Measurements from ENCODE around the gene NEURL4.
"Not testable (repeated sequence)": the region's sequence is repeated elsewhere in the genome, so short reads cannot be mapped to it uniquely, and the experiment has no call there.

Gene NEURL4

GRCh38 chr17:7328840-7329373 lies at the start of gene NEURL4:
Gene NEURL4 (minus strand): TSS chr17:7329335. CDS start chr17:7329312, 23 bp downstream.
- no peak for FAIRE-seq

DNA sequence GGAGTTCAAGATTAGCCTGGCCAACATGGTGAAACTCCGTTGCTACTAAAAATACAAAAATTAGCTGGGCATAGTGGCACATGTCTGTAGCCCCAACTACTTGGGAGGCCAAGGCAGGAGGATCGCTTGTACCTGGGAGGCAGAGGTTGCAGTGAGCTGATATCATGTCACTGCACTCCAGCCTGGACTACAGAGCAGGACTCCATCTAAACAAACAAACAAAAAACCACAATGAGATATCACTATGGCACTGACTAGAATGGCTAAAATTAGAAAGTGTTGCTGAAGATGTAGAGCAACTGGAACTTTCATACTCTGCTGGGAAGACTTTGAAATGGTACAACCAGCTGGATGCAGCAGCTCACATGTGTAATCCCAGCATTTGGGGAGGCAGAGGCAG lies 45.2 kb upstream of the NEURL4 start:
- FAIRE-seq = no peak

DNA sequence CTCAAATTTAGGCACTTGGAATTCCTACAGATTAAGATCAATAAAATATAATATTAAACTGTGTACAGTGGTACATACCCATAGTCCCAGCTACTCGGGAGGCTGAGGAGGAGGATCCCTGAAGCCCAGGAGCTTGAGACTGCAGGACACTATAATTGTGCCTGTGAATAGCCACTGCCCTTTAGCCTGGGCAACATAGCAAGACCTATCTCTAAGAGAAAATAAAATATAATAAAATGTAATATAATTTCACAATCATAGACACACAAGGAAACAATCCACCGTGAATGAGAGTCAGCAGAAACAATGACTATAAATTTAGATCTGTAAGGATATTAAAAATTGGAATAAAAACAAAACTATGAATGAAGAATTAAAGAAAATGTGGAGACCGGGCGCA lies 41.7 kb upstream of the NEURL4 start:
- no peak for FAIRE-seq

- FAIRE-seq = no peak
Observed at GRCh38 chr17:7369825-7370224, 40.7 kb upstream of the NEURL4 start.

DNA sequence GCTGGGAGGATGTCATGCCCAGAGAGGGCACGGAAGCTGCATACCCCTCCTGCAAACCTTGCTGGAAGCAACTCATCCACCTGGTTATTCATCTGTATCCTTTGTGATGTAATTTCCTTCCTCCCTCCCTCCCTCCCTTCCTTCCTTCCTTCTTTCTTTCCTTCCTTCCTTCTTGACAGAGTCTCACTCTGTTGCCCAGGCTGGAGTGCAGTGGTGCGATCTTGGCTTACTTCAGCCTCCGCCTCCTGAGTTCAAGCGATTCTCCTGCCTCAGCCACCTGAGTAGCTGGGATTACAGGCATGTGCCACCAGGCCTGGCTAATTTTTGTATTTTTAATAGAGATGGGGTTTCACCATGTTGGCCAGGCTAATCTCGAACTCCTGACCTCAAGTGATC lies 39.5 kb upstream of the NEURL4 start:
- FAIRE-seq = not testable (repeated sequence)

- FAIRE-seq = no peak
Observed at GRCh38 chr17:7367918-7368598, 38.9 kb upstream of the NEURL4 start.

DNA sequence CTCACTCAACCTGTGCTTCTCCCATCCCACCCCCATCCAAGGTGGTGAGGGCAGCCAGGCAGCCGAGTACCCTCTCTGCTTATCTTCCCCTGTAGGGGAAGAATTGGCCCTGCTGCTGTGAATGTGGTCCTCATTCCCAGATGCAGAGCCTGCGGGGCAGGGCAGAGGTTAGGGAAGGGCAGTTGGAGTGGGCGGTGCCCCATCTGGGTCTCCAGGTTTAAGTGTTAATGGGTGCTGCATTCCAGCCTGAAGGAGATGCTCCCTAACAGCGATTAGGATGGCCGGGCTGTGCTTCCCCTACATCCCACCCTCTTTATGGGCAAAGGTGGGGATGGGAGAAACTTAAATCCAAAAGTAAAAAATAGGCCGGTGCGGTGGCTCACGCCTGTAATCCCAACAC lies 37.9 kb upstream of the NEURL4 start:
- FAIRE-seq = no peak

DNA sequence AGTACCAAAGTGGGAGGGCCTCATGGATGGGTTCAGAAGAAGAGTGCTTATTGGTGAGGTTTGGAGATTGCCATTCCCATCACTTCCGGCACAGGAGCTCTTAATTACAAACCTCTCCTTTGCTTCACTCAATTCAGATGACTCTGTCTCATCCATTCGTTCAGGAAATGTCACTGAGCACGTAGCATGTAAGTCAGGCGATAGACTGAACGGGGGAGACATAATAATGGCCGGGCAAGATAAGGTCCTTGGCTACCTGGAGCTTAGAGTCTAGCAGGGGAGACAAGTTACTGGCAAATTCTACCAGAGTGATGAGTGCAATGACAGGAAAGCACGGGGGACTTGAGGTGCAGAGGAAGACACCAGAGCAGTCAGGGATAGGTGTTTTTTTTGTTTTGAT lies 36.8 kb upstream of the NEURL4 start:
- not testable (repeated sequence) for FAIRE-seq

DNA sequence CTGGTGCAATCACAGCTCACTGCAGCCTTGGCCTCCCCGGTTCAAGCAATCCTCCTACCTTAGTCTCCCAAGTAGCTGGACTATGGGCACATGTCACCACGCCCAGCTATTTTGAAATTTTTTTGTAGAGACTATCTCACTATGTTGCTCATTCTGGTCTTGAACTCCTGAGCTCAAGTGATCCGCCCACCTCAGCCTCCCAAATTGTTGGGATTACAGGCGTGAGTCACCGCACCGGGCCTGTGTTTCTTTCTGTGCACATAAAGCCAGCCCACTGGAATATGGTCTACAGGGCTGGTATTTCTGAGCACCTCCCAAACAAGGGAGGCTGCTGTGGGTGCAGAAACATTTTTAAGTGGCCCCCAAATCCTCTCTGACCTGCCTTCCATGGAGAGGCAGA lies 34.2 kb upstream of the NEURL4 start:
- FAIRE-seq = no peak

- FAIRE-seq = no peak
Observed at GRCh38 chr17:7361906-7362305, 32.8 kb upstream of the NEURL4 start.

GRCh38 chr17:7357381-7357780 lies 28.2 kb upstream of the NEURL4 start:
- FAIRE-seq = no peak

GRCh38 chr17:7356756-7357155 lies 27.6 kb upstream of the NEURL4 start:
- no peak for FAIRE-seq

GRCh38 chr17:7356072-7356549 lies 27.0 kb upstream of the NEURL4 start:
- no peak for FAIRE-seq

DNA sequence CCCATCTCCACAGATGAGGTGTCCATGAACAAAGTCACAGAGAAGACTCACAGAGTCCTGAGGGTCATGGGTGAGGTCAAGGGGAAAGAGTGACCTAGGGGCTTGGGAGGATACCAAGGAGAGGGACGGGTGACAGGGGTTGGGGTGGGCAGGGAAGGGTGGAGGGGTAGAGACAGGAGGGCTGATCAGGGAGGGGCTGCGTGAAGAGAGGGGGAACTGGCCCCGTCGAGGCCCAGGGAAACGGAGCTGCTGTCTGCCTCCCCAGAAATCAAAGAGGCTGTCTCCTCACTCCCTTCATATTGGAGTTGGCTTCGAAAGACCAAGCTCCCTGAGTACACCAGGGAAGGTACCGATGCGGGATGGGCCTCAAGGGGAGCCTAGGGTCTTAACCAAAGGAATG lies 26.4 kb upstream of the NEURL4 start:
- no peak for FAIRE-seq

GRCh38 chr17:7355053-7355452 lies 25.9 kb upstream of the NEURL4 start, which contains the start of gene TMEM95:
Gene TMEM95 (plus strand): TSS chr17:7355156. CDS start chr17:7355205, 49 bp downstream.
- FAIRE-seq = no peak

- FAIRE-seq = no peak
Observed at GRCh38 chr17:7354262-7354843, 25.2 kb upstream of the NEURL4 start.

- no peak for FAIRE-seq
Observed at GRCh38 chr17:7352910-7353635, 23.9 kb upstream of the NEURL4 start.

GRCh38 chr17:7352503-7352889 lies 23.4 kb upstream of the NEURL4 start:
- no peak for FAIRE-seq

- no peak for FAIRE-seq
Observed at GRCh38 chr17:7351665-7352502, 22.7 kb upstream of the NEURL4 start, which contains the start of gene KCTD11. Gene KCTD11 (plus strand): TSS chr17:7352162.

GRCh38 chr17:7348478-7349242 lies 19.5 kb upstream of the NEURL4 start:
- no peak for FAIRE-seq

- no peak for FAIRE-seq
Observed at GRCh38 chr17:7347630-7348477, 18.7 kb upstream of the NEURL4 start.
